Esophagus squamous epithelium (tissue), 5 donors: Measurements from ENCODE around the gene PRDX5. TPM values are rescaled to one million over a fixed set of nuclear protein-coding genes. Genes with fewer than 3 reads are reported as not detected.

ENCODE experiments used
- DNase-seq: peaks from one replicate; lab custom pipeline; 2025; lab: John Stamatoyannopoulos, UW
- H3K27ac ChIP-seq, 4 donors: fragments of 200-600 bp; sonication (generic); one replicate each; pipeline ENCODE4 v1.5.1; 2016 to 2019; ENCODE audit warnings: mild to moderate bottlenecking in 1 of 4
- H3K27me3 ChIP-seq, 4 donors: fragments of 200-600 bp; sonication (generic); 1 replicate in 3 of 4; 2 replicates in 1 of 4; pipeline versions ENCODE4 v1.5.1 to v1.6.0; 2017 to 2021; ENCODE audit warnings: antibody characterized with exemption in 1 of 4
- H3K36me3 ChIP-seq, 3 donors: fragments of 200-600 bp; sonication (generic); one replicate each; pipeline ENCODE4 v1.5.1; 2016 to 2019
- H3K4me1 ChIP-seq, 3 donors: fragments of 200-600 bp; sonication (generic); one replicate each; pipeline ENCODE4 v1.5.1; 2017 to 2019
- H3K4me3 ChIP-seq, 4 donors: fragments of 200-600 bp; sonication (generic); 1 replicate in 3 of 4; 2 replicates in 1 of 4; pipeline ENCODE4 v1.5.1; 2016 to 2019; ENCODE audit warnings: mild to moderate bottlenecking in 2 of 4, moderate library complexity in 1 of 4
- H3K9me3 ChIP-seq, 3 donors: fragments of 200-600 bp; sonication (generic); one replicate each; pipeline ENCODE4 v1.5.1; 2016 to 2019
- POLR2A ChIP-seq, 4 donors: fragments of 450-650 bp; IDR thresholded peaks; one replicate each; pipeline ENCODE4 v1.6.1; 2017; ENCODE audit warnings: antibody characterized with exemption in 4 of 4, mild to moderate bottlenecking in 4 of 4, moderate library complexity in 3 of 4
- WGBS, 2 donors: methylation state at CpG; one replicate each; pipeline ENCODE4 v1.1.5; 2018; 5-methylcytosine and 5-hydroxymethylcytosine counted together
- intact Hi-C: fragments of 100-400 bp; cut with DNase I; formaldehyde crosslinking; loops from one replicate; pipeline ENCODE4 v1.15.0; 2022
- total RNA-seq, 4 donors: library from RNA; depleted of rRNA; stranded (reverse); fragments of >200 nt; gene quantifications; one replicate each; pipeline ENCODE4 v1.1.0, GENCODE V29; 2016
- TF ChIP-seq, protein P1 (sequence below), 6 experiments: fragments of 450-650 bp in 4 of 6; fragments of 200-600 bp in 2 of 6; sonication (generic) in 2 of 6; IDR thresholded peaks; one replicate each; pipeline ENCODE4 v1.5.1; 2016 to 2019; ENCODE audit warnings: antibody characterized with exemption in 6 of 6, mild to moderate bottlenecking in 4 of 6, moderate library complexity in 4 of 6
- donor health status: DM: yes; HTN: yes; CAD: no.

Gene PRDX5
- total RNA-seq, 4 donors from 2014 or later, result 309 to 602 (median 476) TPM

GRCh38 chr11:64286801-64287159, 31.1 kb upstream of the PRDX5 start:
- Histone ChIP-seq H3K9me3 (no peaks in the 10 kb centered on the region), H3K27me3 (peaks cover 0 to 20% (median 4%) of the 10 kb centered on the region in 4 donors), H3K4me1 (peaks cover 32 to 58% (median 33%) of the 10 kb centered on the region in 3 donors), H3K27ac (peak overlapping the region in 1 of 4 donors; percentile 96), H3K36me3 (peaks cover 0 to 17% (median 4%) of the 10 kb centered on the region in 3 donors), H3K4me3 (peak overlapping the region in 1 of 4 donors; percentile 89)
- DNase-seq, result no peak
- intact Hi-C loops, result no loop called here
- TF ChIP-seq, protein P1, sequence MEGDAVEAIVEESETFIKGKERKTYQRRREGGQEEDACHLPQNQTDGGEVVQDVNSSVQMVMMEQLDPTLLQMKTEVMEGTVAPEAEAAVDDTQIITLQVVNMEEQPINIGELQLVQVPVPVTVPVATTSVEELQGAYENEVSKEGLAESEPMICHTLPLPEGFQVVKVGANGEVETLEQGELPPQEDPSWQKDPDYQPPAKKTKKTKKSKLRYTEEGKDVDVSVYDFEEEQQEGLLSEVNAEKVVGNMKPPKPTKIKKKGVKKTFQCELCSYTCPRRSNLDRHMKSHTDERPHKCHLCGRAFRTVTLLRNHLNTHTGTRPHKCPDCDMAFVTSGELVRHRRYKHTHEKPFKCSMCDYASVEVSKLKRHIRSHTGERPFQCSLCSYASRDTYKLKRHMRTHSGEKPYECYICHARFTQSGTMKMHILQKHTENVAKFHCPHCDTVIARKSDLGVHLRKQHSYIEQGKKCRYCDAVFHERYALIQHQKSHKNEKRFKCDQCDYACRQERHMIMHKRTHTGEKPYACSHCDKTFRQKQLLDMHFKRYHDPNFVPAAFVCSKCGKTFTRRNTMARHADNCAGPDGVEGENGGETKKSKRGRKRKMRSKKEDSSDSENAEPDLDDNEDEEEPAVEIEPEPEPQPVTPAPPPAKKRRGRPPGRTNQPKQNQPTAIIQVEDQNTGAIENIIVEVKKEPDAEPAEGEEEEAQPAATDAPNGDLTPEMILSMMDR (IDR thresholded peaks at IDR 0.05), result no peak
- no peak for TF ChIP-seq POLR2A (IDR thresholded peaks at IDR 0.05)
- 90 to 100% methylated on average over 2 to 3 of the region's 9 CpGs for WGBS, 2 donors

GRCh38 chr11:64287676-64288352, 30.1 kb upstream of the PRDX5 start:
- TF ChIP-seq, protein P1 (IDR thresholded peaks at IDR 0.05), result no peak
- TF ChIP-seq POLR2A (IDR thresholded peaks at IDR 0.05), result no peak
- intact Hi-C loops, result no loop called here
- peaks cover 0 to 10% (median 0%) of the 10 kb centered on the region in 3 donors for H3K36me3 ChIP-seq
- H3K27ac ChIP-seq, result no peak overlapping the region
- no peaks in the 10 kb centered on the region for H3K9me3 ChIP-seq
- peaks cover 37 to 58% (median 43%) of the 10 kb centered on the region in 3 donors for H3K4me1 ChIP-seq
- no peak for DNase-seq
- peaks cover 7 to 30% (median 8%) of the 10 kb centered on the region in 4 donors for H3K27me3 ChIP-seq
- H3K4me3 ChIP-seq, result no peak overlapping the region
- WGBS, 2 donors, result 89 to 91% methylated on average over 4 to 16 of the region's 33 CpGs

DNA sequence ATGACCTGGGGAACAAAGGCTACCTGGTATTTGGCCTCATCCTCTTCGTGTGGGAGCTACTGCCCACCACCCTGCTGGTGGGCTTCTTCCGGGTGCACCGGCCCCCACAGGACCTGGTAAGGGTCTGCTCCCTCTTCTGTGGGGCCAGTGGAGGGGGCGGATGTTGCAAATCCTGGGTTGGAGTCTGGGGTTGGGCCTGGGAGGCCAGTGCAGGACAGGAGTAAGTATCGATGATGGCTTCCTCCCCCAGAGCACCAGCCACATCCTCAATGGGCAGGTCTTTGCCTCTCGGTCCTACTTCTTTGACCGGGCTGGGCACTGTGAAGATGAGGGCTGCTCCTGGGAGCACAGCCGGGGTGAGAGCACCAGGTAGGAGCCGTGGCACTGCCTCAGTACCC, 29.6 kb upstream of the PRDX5 start:
- Histone ChIP-seq H3K4me3 (no peak overlapping the region), H3K36me3 (peaks cover 0 to 10% (median 0%) of the 10 kb centered on the region in 3 donors), H3K27ac (no peak overlapping the region), H3K9me3 (no peaks in the 10 kb centered on the region), H3K4me1 (peaks cover 31 to 54% (median 39%) of the 10 kb centered on the region in 3 donors), H3K27me3 (peaks cover 8 to 35% (median 11%) of the 10 kb centered on the region in 4 donors)
- intact Hi-C loops, result no loop called here
- 90% methylated on average over 4 of the region's 9 CpGs; no CpG with 5 or more reads in 1 of the 2 donors for WGBS, 2 donors
- TF ChIP-seq, protein P1 (IDR thresholded peaks at IDR 0.05), result no peak
- TF ChIP-seq POLR2A (IDR thresholded peaks at IDR 0.05), result no peak
- DNase-seq, result no peak

GRCh38 chr11:64289002-64289564, 28.8 kb upstream of the PRDX5 start:
- no peak overlapping the region for H3K4me3 ChIP-seq
- H3K9me3 ChIP-seq, result no peaks in the 10 kb centered on the region
- no peak overlapping the region for H3K27ac ChIP-seq
- H3K36me3 ChIP-seq, result peaks cover 0 to 10% (median 0%) of the 10 kb centered on the region in 3 donors
- intact Hi-C loops, result no loop called here
- DNase-seq, result no peak
- peaks cover 8 to 43% (median 11%) of the 10 kb centered on the region in 4 donors for H3K27me3 ChIP-seq
- H3K4me1 ChIP-seq, result peaks cover 24 to 47% (median 32%) of the 10 kb centered on the region in 3 donors
- WGBS, 2 donors, result 100% methylated on average over 3 of the region's 13 CpGs; no CpG with 5 or more reads in 1 of the 2 donors
- TF ChIP-seq, protein P1 (IDR thresholded peaks at IDR 0.05), result no peak
- no peak for TF ChIP-seq POLR2A (IDR thresholded peaks at IDR 0.05)
